ENCODE results near the gene FBXO27.
"Not testable (repeated sequence)": the region's sequence is repeated elsewhere in the genome, so short reads cannot be mapped to it uniquely, and the experiment has no call there.

The FBXO27 gene

DNA sequence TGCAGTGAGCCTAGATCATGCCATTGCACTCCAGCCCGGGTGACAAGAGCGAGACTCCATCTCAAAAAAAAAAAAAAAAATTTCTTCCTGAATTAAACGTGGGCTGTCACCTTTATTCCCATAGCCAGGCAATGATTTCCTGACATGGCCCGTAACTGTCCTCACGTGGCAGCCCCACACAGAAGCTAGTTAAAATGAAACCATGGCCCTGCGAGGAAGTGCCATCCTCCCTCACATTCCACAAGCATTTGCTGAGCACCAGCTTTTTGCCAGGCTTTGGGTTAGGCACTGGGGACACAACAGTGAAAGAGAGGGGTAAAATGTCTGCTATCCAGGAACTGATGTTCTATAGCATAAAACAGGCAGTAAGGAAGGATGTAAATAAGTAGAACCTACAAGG, 13.2 kb upstream of the FBXO27 start:
- DNase-seq (ENCODE audit: low read depth in 1 of 2, low spot score in 1 of 2): no peak

DNA sequence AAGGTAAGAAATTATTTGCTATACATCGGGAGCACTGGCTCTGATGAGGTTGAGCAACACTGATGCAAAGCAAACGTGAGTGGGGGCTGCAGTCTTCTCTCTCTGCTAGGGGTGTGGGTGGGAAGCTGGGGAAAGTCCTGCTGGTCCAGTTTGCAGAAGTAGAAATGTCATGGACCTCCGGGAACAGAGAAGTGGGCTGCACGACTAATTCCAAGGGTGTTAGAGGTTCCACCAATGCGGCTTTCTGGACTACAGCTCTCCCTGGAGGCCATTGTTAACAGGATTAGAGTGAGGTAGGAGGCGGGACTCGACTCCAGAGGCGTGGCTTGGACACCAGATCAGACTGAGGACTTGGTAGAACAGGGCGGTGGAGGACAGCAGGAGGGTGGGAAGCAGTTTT, 5.7 kb upstream of the FBXO27 start:
- DNase-seq (ENCODE audit: low read depth in 1 of 2, low spot score in 1 of 2): no peak

DNA sequence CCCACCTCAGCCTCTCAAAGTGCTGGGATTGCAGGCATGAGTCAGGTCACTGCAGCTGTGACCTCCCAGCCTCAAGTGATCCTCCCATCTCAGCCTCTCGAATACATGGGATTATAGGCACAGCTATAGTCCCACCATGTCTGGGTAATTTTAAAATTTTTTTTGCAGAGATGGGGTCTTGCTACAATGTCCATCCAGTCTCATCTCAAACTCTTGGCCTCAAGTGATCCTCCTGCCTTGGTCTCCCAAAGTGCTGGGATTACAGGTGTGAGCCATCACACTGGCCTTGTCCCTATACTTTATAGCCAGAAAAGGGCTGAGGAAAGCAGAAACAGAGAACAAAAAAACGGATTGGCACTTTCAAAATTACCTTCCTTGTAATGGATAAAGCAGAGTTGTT, 4.8 kb upstream of the FBXO27 start:
- no peak for DNase-seq (ENCODE audit: low read depth in 1 of 2, low spot score in 1 of 2)

DNA sequence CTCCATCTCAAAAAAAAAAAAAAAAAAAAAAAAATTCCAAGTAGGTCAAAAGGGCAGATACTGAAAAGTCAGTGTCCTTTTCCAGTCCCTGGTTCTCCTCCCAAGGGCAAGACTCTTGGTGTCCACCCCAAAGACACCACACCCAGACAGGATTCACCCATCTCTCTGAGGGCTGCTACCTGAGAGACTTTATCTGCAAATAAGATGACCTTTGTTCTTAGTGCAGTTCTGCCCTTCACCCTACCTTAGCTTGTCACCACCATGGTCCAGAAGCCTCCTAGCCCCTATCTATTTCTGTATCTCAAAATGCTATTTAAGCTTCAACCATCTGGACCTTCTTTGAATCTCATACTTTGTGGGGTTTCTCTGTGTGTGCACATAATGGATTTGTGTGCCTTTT, 4.2 kb upstream of the FBXO27 start:
- DNase-seq (ENCODE audit: low read depth in 1 of 2, low spot score in 1 of 2): no peak

DNA sequence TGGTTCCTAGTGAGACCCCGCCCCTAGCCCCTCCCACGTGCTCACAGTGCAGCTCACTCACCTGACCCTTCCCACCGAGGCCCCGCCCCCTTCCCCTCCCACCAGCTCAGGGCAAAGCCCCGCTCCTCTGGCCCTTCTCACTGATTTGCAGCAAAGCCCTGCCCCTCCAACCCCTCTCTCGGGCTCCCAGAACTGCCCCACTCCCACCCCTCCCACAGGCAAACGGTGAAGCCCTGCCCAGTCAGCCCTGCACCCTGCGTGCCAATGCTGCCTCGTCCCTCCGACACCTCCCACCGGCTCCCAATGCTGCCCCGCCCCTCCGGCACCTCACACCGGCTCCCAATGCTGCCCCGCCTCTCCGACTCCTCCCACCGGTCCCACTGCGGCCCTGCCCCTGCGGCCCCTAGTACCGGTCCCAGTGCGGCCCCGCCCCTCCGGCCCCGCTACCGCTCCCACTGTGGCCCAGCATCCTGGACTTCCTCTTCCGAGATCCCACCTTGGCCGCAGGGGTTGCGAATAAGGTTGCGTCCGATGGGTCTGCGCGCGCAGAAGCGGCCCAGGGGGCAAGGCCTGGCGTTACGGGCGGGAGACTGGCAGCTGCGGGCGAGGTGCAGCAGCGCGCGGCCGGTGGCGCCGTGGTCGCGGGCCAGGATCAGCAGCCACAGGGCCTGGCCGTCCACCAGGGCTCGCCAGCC, 834 bp downstream of the FBXO27 start:
- peak; percentile 60 to 66 for DNase-seq (ENCODE audit: low read depth in 1 of 2, low spot score in 1 of 2)

DNA sequence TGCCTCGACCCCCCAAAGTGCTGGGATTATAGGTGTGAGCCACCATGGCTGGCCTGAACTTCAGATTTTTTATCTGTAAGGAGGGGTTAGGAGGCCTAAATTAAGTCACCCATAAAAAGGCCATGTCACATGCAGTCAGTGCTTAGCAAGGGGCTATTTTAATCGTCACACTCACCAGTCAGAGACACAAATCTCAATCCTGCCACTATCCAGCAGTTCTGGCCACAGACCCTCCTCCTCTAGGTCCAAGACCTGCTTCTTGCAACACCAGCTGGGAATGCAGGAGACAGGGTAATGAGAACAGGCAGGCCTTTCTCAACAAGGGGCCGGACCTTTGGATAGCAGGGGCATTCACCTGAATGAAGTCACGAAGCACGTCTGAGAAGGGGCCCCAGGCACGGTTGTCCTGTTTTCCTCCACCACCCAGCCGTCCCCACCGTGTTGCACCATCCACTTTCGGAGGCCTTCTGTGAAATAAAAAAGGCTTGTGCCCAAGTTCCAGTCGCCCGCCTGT, 1.4 kb downstream of the FBXO27 start:
- no peak for DNase-seq (ENCODE audit: low read depth in 1 of 2, low spot score in 1 of 2)

DNA sequence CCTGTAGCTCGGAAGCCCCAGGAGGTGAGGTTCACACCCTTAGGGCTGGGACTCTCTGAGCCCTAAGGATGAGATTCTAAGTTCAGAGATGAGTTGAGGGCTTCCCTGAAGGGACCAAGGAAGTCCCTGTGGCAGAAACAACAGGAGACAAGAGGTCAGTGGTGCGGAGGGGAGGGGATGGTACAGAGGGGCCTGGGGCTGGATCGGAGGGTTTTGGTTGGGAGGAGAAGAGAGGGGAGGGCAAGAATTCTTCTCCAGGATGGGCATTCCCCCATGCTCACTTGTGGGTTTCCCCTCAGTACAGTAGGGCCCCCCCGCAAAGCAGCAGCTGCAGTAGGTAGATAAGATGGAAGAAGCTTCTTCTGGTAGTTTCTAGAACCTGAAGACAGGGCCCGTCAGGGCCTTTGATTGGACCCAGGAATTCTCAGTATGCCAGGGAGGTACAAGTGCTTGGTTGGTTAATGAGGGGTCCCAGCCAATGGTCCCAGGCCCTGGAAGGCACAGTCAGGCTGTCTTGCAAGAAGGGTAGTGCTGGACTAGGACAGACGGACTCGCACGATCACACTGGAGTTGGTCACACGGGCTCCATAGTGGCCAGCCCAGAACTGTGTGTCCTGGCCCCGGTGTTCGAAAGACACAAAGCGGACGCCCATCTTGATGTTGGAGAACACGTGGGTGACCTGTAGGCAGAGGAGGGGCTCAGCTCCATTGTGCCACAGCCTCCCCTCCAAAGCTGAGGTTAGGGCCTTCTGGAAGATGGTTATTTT, 7.3 kb downstream of the FBXO27 start:
- no peak for DNase-seq (ENCODE audit: low read depth in 1 of 2, low spot score in 1 of 2)

DNA sequence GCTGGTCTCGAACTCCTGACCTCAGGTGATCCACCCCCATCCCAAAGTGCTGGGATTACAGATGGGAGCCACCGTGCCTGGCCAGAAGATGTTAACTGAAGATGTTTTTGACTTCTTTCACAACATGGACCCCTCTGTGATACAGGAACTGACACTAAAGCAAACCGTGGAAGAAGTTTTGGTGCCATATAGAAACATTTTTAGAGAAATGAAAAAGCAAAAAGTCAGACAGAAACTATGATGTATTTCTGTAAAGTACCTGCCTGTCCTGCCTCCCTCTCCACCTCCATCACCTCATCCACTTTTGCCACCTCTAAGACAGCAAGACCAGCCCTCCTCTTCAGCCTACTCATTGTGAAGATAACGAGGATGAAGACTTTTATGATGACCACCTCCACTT, 11.3 kb downstream of the FBXO27 start:
- DNase-seq (ENCODE audit: low read depth in 1 of 2, low spot score in 1 of 2): no peak

DNA sequence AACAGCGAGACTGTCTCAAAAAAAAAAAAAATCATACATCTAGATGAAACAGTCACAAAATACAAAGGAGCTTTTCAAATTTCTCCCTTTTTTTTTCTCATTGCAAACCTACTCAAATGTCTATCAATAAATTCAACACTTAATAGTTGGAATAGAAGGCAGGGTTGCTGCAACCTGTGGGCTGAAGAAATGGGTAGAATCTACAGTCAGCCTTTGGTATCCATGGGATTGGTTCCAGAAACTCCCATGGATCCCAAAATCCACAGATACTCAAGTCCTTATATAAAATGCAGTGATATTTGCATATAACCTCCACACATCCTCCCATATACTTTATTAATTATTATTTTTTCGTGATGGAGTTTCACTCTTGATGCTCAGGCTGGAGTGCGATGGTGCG, 14.7 kb downstream of the FBXO27 start:
- no peak for DNase-seq (ENCODE audit: low read depth in 1 of 2, low spot score in 1 of 2)

DNA sequence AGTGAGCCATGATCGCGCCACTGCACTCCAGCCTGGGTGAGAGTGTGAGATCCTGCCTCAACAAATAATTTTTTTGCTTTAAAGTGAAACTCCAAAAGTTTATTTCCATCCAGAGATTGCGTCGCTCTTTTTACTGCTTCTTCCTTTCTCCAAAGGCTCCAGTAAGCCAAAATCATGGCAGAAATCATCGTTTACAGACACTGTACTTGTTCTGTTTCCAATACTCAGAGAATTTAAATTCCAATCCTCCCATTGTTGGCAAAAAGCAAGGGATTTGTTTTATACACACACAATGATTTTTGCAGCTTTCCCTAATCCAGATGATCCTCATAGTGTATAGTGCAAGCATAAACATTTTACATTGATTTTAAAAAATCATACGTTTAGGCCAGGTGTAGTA, 15.3 kb downstream of the FBXO27 start:
- DNase-seq (ENCODE audit: low read depth in 1 of 2, low spot score in 1 of 2): no peak

DNA sequence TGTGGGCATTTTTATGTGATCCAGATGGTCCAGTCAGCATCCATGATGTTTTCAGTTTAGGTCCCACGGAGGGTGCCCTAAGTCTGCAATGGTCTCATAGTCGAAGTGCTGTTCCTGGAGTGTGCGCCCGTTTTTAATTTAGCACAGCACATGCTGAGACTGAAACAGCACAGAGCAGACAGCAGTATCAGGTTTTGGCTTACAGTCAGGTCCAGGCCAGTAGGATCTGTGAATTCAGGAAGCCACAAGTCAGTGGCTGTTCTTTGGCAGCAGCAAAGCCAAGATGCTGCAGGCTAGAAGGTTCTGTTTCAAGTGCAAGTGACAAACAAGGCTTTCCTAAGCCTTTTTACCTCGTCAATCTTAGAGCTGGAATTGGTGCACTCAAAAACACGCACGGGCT, 18.3 kb downstream of the FBXO27 start:
- DNase-seq (ENCODE audit: low read depth in 1 of 2, low spot score in 1 of 2): no peak

DNA sequence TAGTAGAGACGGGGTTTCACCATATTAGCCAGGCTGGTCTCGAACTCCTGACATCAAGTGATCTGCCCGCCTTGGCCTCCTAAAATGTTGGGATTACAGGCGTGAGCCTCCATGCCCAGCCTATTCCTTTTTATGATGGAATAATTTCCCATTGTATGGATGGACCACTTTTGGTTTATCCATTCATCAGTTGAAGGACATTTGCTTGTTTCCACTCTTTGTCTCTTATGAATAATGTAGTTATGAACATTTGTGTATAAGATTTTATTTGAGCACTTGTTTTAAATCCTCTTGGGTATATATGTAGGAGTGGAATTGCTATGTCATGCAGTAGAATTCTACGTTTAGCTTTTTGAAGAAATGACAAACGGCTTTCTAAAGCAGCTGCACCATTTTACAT, 23.3 kb downstream of the FBXO27 start:
- no peak for DNase-seq (ENCODE audit: low read depth in 1 of 2, low spot score in 1 of 2)

DNA sequence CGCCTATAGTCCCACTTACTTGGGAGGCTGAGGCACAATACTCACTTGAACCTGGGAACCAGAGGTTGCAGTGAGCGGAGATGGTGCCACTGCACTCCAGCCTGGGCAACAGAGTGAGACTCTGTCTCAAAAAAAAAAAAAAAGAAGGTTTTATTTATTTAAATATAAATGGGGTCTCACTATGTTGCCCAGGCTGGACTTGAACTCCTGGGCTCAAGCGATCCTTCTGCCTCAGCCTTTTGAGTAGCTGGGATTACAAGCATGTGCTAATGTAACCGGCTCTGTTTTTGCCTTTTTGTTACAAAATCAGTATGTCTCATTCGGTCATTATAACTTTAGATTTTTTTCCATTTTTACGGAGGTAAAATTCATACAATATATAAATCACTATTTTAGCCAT, 24.2 kb downstream of the FBXO27 start:
- no peak for DNase-seq (ENCODE audit: low read depth in 1 of 2, low spot score in 1 of 2)

DNA sequence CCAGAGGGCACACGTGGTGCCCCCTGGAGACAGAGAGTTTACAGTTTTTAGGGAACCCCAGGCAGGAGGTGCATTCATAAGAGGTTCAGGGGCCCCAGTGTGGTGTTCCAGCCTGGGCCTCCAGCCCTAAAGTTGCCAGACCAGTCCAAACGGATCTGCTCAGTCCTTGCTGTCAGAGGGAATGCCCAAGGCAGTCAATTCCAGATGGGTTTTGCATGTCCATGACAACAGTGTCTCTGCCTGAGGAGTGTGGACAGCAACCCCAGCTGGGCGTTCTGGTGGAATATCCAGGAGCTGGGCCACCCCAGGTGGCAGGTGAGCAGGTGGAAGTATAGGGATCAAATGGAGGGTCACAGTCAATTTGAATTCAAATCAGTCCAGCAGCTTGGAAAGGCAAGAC, 25.3 kb downstream of the FBXO27 start:
- DNase-seq (ENCODE audit: low read depth in 1 of 2, low spot score in 1 of 2): no peak

DNA sequence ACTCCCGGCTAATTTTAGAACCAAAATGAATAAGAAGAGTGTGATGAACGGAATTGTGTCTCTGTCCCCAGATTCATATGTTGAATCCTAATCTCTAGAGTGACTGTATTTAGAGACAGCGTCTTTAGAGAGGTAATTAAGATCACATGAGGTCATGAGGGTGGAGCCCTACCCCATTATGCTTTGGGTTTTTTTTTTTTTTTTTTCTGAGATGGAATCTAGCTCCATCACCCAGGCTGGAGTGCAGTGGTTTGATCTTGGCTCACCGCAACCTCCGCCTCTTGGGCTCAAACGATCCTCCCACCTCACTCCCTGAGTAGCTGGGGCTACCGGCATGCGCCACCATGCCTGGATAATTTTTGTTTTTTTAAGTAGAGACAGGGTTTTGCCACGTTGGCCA, 27.9 kb downstream of the FBXO27 start:
- no peak for DNase-seq (ENCODE audit: low read depth in 1 of 2, low spot score in 1 of 2)

DNA sequence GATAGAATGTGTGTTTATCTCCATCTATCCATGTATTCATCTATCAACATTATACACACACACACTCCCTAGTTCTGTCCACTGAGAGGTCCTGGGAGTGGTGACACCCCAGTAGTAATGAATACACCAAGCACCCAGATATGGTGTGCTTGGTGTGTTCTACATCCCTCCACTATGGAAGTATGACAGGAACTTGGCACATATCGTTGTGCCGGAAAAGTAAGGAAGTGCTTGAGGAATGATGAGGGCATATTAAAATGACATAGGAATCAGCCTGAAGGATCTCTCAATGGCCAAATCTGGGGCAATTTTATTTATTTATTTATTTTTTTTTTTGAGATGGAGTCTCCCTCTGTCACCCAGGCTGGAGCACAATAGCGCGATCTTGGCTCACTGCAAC, 28.6 kb downstream of the FBXO27 start:
- DNase-seq (ENCODE audit: low read depth in 1 of 2, low spot score in 1 of 2): no peak

DNA sequence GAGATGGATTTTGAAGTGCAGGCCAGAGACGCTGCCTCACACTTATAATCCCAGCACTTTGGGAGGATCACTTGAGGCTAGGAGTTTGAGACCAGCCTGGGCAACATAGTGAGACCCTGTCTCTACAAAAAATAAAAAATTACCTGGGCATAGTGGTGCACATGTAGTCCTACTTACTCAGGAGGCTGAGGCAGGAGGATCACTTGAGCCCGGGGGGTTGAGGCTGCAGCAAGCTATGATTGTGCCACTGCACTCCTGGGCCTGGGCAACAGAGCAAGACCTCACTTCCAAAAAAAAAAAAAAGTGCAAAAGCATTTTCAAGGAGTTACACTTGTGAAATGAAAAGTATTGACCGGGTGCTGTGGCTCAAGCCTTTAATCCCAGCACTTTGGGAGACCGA, 29.2 kb downstream of the FBXO27 start:
- no peak for DNase-seq (ENCODE audit: low read depth in 1 of 2, low spot score in 1 of 2)

DNA sequence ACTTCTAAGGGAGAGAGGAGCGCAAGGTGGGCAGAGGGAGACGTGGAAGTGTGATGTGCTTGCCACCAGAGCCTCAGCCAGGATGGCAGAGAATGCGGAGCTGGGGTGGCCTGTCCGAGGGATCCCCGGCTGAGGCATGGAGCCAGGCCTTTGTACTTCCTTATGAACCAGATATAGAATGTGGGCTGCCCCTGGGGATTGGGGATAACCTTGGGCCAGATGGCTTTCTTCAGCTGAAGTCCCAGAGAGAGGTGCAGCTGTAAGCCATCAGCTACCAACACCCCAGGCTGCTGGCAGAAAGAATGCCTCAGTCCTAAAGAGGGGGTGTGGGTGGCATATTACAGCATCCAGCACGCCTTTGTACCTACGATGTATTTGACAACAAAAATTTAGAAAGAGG, 31.3 kb downstream of the FBXO27 start:
- DNase-seq (ENCODE audit: low read depth in 1 of 2, low spot score in 1 of 2): no peak

DNA sequence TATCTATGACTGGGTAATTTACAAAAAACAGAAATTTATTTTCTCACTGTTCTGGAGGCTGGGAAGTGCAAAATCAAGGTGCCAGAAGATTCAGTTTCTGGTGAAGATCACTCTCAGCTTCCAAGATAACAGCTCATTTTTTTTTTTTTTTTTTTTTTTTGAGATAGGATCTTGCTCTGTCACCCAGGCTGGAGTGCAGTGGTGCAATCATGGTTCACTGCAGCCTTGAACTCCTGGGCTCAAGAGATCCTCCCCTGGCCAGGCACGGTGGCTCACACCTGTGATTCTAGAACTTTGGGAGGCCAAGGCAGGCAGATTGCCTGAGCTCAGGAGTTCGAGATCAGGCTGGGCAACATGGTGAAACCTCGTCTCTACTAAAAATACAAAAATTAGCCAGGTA, 34.8 kb downstream of the FBXO27 start:
- DNase-seq (ENCODE audit: low read depth in 1 of 2, low spot score in 1 of 2): not testable (repeated sequence)

DNA sequence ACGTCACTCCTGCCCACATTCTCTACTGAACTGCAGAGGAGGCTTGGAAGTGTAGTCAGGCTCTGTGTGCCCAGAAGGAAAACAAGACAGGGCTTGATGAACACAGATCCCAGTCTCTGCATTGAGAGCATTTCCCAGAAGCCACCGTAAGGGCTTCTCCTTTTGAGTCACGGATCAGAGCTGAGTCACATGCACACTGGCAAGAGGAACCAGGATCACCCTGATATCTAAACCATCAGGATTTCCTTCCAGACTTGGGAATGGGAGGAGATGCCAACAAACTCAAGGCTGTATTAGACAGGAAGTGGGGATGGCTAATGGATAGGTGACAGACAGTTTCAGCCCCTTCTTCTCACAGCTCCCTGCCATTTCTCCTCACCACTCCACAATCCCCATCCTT, 39.1 kb downstream of the FBXO27 start:
- DNase-seq (ENCODE audit: low read depth in 1 of 2, low spot score in 1 of 2): no peak

DNA sequence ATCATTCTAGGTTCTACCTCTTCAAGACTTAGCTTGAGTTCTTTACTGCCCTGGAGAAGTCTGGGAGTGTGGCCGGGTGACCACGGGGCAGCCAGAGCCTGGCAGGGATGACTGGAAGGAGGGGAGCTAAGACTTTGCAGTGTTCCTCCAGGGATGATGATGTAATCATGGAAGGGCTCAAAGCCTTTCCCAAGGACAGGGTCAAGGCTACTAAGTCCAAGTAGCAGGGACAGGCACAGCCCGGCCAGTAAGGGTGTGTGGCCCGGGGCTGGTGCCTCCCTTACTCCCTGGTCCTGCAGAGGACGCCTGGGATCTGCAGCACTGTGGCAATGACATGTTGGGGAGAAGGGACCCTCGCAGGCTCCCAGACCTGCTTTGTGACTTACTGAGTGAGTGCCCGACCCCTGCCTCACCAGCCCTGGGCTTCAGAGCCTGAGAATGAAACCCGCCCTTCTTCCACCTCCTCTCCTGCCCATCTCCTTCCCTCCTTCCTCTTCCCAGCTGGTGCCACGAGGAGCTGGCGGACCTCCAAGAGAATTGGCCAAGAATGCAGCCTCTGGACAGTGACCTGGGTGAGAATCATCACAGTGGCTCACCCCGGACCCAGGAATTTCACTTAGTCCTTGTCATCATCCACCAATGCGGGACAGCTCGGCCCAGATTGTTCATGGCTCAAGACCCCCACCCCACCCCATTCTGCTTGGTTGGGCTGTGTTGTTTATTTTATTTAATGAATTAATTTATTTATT, 41.2 kb downstream of the FBXO27 start:
- DNase-seq (ENCODE audit: low read depth in 1 of 2, low spot score in 1 of 2): no peak

DNA sequence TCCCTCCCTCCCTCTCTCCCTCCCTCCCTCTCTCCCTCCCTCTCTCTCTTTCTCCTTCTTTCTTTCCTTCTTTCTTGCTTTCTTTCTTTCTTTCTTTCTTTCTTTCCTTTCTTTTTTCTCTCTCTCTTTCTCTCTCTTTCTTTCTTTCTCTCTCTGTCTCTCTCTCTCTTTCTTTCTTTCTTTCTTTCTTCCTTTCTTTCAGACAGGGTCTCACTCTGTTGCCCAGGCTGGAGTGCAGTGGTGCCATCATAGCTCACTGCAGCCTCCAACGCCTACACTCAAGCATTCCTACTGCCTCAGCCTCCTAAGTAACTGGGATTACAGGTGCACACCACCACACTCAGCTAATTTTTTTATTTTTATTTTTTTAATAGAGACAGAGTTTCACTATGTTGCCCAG, 42.7 kb downstream of the FBXO27 start:
- DNase-seq (ENCODE audit: low read depth in 1 of 2, low spot score in 1 of 2): not testable (repeated sequence)
